Right lobe of liver (tissue), 6 donors: ENCODE data around the gene NT5DC4. TPM values are rescaled to one million over a fixed set of nuclear protein-coding genes. Genes with fewer than 3 reads are reported as not detected.
A peak's percentile ranks its signal among the peaks of the same experiment; 100 is the strongest.
"Not testable (repeated sequence)": the region's sequence is repeated elsewhere in the genome, so short reads cannot be mapped to it uniquely, and the experiment has no call there.

ENCODE experiments used
- ATAC-seq, 4 donors: fragments of 200-7000 bp; cut with Tn5 transposase; one replicate each; pipeline ENCODE4 v1.9.1; 2020; ENCODE audit warnings: mild to moderate bottlenecking in 4 of 4, moderate library complexity in 4 of 4
- DNase-seq, 3 donors: peaks; one replicate each; pipeline ENCODE4 v3.0.0-alpha.2; 2020
- H3K27ac ChIP-seq, 3 donors: fragments of 200-600 bp; one replicate each; pipeline ENCODE4 v1.8.0; 2022
- H3K27me3 ChIP-seq, 2 donors: fragments of 200-600 bp; one replicate each; pipeline ENCODE4 v1.8.0; 2022
- H3K36me3 ChIP-seq, 4 donors: fragments of 200-600 bp; sonication (generic) in 1 of 4; one replicate each; pipeline versions ENCODE4 v1.5.1 to v1.8.0; 2017 to 2022; ENCODE audit warnings: control low read depth in 1 of 4
- H3K4me1 ChIP-seq, 4 donors: fragments of 200-600 bp; sonication (generic) in 1 of 4; one replicate each; pipeline versions ENCODE4 v1.5.1 to v1.8.0; 2017 to 2022; ENCODE audit warnings: control low read depth in 1 of 4
- H3K4me3 ChIP-seq, 3 donors: fragments of 200-600 bp; one replicate each; pipeline ENCODE4 v1.8.0; 2022
- H3K9me3 ChIP-seq, 4 donors: fragments of 200-600 bp; sonication (generic) in 1 of 4; one replicate each; pipeline versions ENCODE4 v1.5.1 to v1.8.0; 2017 to 2022; ENCODE audit warnings: control low read depth in 1 of 4
- CTCF ChIP-seq, 4 donors: fragments of 200-600 bp in 3 of 4; fragments of 450-650 bp in 1 of 4; IDR thresholded peaks; one replicate each; pipeline versions ENCODE4 v1.5.1 to v1.8.0; 2016 to 2022; ENCODE audit warnings: antibody characterized with exemption in 4 of 4, mild to moderate bottlenecking in 2 of 4
- POLR2A ChIP-seq: fragments of 450-650 bp; IDR thresholded peaks from one replicate; pipeline ENCODE4 v1.6.1; 2017; ENCODE audit warnings: antibody characterized with exemption, mild to moderate bottlenecking
- WGBS: methylation state at CpG from one replicate; pipeline ENCODE4 v1.1.6; 2018; ENCODE audit warnings: low coverage, low lambda C conversion rate; ENCODE audit not compliant: insufficient coverage; ENCODE audit errors: missing lambda C conversion rate; 5-methylcytosine and 5-hydroxymethylcytosine counted together
- intact Hi-C, 2 donors: fragments of 100-400 bp; cut with DNase I; formaldehyde crosslinking; loops; one replicate each; pipeline versions ENCODE4 v1.11.2 to v1.14.1; 2022
- total RNA-seq, 6 experiments: library from RNA; depleted of rRNA in 2 of 6; stranded (reverse); fragments of >200 nt in 2 of 6; fragmentation: NEBNext Ultra II Directional in 3 of 6; extraction: Animal tissue kit (Norgen Biotek cat#: 25700) in 3 of 6; gene quantifications; one replicate each; pipeline versions ENCODE4 v1.1.0 to v1.2.4, GENCODE V29; 2016 to 2023
- donor health status: DM: no; HTN: yes; CAD: no.
- donor health status: DM: no; HTN: no; CAD: no.
- donor health status: DM: no; HTN: no; CAD: no.
- donor health status: DM: no; HTN: yes; CAD: no.
- donor health status: DM: no; HTN: yes; CAD: no.

NT5DC4 gene
- total RNA-seq, 6 experiments from 2014 or later, result not detected

- peak in 1 of 3 donors; percentile 14 for DNase-seq
- 59% methylated on average over 2 of the region's 2 CpGs for WGBS
- no peak for ATAC-seq
Measured at GRCh38 chr2:112703684-112704083, 17.1 kb upstream of the NT5DC4 start.

DNA sequence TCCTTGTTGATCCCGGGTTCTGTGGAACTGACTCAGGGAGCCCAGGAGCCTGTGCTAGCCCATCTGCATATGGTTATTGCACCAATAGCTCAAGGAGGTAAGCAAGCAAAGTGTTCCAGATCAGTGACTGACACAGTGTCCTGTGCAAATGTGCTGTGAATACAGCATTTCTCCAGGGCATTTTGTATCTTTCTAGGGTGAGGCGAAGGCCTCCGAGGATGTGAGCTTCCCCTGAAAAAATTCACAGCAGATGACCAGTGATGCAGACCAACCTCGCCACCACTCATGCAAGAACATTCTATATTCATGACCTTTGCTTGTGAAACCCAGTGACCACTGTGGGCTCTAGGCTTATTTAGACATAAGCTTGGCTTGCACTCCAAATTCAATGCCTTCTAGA is 15.2 kb upstream of the NT5DC4 start:
- 88% methylated on average over 4 of the region's 4 CpGs for WGBS
- intact Hi-C loops, result no loop called here
- Histone ChIP-seq H3K27ac (no peak overlapping the region), H3K4me3 (no peak overlapping the region), H3K4me1 (no peaks in the 10 kb centered on the region), H3K9me3 (no peaks in the 10 kb centered on the region), H3K27me3 (no peaks in the 10 kb centered on the region), H3K36me3 (no peaks in the 10 kb centered on the region)
- TF ChIP-seq POLR2A (no peak), CTCF (IDR thresholded peaks at IDR 0.05) (no peak)
- peak in 1 of 3 donors; percentile 16 for DNase-seq
- no peak for ATAC-seq

More at GRCh38 chr2:112703684-112704083, 17.1 kb upstream of the NT5DC4 start:
- no peak overlapping the region for H3K27ac ChIP-seq
- TF ChIP-seq POLR2A (no peak), CTCF (IDR thresholded peaks at IDR 0.05) (no peak)
- no peaks in the 10 kb centered on the region for H3K4me1 ChIP-seq
- no peaks in the 10 kb centered on the region for H3K36me3 ChIP-seq
- H3K9me3 ChIP-seq, result no peaks in the 10 kb centered on the region
- intact Hi-C loops, result no loop called here
- no peak overlapping the region for H3K4me3 ChIP-seq
- H3K27me3 ChIP-seq, result no peaks in the 10 kb centered on the region

DNA sequence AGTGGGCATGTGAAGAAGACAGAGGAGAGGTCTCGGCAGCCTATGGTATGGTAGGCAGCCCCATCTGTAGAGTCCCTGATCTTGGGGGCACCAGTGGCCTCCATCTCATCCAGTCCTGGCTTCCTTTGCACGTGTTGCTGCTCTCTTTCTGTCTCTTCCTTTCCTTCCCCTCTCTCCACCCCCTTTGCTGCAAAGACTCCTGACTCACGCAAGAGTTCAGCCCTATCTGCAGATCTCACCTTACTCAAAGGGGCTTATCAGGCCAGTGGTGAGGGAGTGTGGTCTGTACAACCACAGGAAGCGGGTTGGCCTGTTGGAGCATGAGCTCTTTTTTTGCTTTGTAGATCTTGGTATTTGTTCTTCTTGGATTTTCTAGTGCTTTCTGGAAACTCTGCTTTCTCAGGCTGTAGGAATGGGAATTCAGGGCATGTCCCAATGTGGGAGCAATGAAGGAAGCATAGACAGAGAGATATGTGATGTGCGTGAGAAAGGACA is 14.6 kb upstream of the NT5DC4 start:
- H3K27ac ChIP-seq, result no peak overlapping the region
- 32% methylated on average over 5 of the region's 5 CpGs for WGBS
- ATAC-seq, result peak in 1 of 4 donors; percentile 35
- H3K27me3 ChIP-seq, result no peaks in the 10 kb centered on the region
- H3K36me3 ChIP-seq, result no peaks in the 10 kb centered on the region
- peak in 1 of 3 donors; percentile 28 for DNase-seq
- no peaks in the 10 kb centered on the region for H3K9me3 ChIP-seq
- no peak overlapping the region for H3K4me3 ChIP-seq
- TF ChIP-seq CTCF (IDR thresholded peaks at IDR 0.05), result no peak
- H3K4me1 ChIP-seq, result no peaks in the 10 kb centered on the region
- intact Hi-C loops, result no loop called here

DNA sequence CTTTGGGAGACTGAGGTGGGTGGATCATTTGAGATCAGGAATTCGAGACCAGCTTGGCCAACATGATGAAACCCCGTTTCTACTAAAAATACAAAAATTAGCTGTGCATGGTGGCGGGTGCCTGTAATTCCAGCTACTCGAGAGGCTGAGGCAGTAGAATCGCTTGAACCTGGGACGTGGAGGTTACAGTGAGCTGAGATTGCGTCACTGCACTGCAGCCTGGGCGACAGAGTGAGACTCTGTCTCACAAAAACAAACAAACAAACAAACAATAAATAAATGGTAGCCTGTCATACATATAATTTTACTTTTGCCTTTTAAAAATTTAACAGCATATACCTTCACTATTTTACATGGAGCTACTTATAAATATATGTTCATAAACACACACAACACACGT is 13.9 kb upstream of the NT5DC4 start:
- WGBS, result 58% methylated on average over 9 of the region's 9 CpGs
- intact Hi-C loops, result not testable (repeated sequence)

GRCh38 chr2:112708968-112709367 is 11.9 kb upstream of the NT5DC4 start:
- no peaks in the 10 kb centered on the region for H3K27me3 ChIP-seq
- DNase-seq (no peak), ATAC-seq (peak in 2 of 4 donors; percentile 6 to 27)
- no peaks in the 10 kb centered on the region for H3K36me3 ChIP-seq
- intact Hi-C loops, result no loop called here
- H3K4me3 ChIP-seq, result no peak overlapping the region
- no peaks in the 10 kb centered on the region for H3K9me3 ChIP-seq
- H3K4me1 ChIP-seq, result no peaks in the 10 kb centered on the region
- no peak for TF ChIP-seq POLR2A
- TF ChIP-seq CTCF (IDR thresholded peaks at IDR 0.05), result no peak
- 41% methylated on average over 8 of the region's 10 CpGs for WGBS
- no peak overlapping the region for H3K27ac ChIP-seq

More for the DNA sequence above, 13.9 kb upstream of the NT5DC4 start:
- H3K27ac ChIP-seq, H3K4me3 ChIP-seq, H3K9me3 ChIP-seq, H3K4me1 ChIP-seq, DNase-seq, H3K27me3 ChIP-seq, H3K36me3 ChIP-seq, ATAC-seq: not testable (repeated sequence)
